Measurements from ENCODE around the gene GLG1.

GLG1 gene

GRCh38 chr16:74580833-74581232 lies 26.1 kb downstream of the GLG1 start:
- no peak for TF ChIP-seq POLR2AphosphoS5 (IDR thresholded peaks at IDR 0.05; ENCODE audit: low read depth, low read length)
- TF ChIP-seq TAF1 (IDR thresholded peaks at IDR 0.05; ENCODE audit: borderline replicate concordance, insufficient read depth, low read length): no peak
- TF ChIP-seq SIN3A (IDR thresholded peaks at IDR 0.05; ENCODE audit: borderline replicate concordance, insufficient read depth, low read length): no peak
- TF ChIP-seq FOXP2 (optimal IDR thresholded peaks at IDR 0.05; ENCODE audit: borderline replicate concordance, extremely low read depth, extremely low read length, insufficient read depth): no peak
- no peak for TF ChIP-seq REST (IDR thresholded peaks at IDR 0.05; ENCODE audit: insufficient read depth in 1 of 2, low read depth in 2 of 2, low read length in 2 of 2)

- TF ChIP-seq POLR2AphosphoS5 (IDR thresholded peaks at IDR 0.05; ENCODE audit: low read depth, low read length) (no peak), FOXP2 (optimal IDR thresholded peaks at IDR 0.05; ENCODE audit: borderline replicate concordance, extremely low read depth, extremely low read length, insufficient read depth) (no peak), REST (IDR thresholded peaks at IDR 0.05; ENCODE audit: insufficient read depth in 1 of 2, low read depth in 2 of 2, low read length in 2 of 2) (no peak), SIN3A (IDR thresholded peaks at IDR 0.05; ENCODE audit: borderline replicate concordance, insufficient read depth, low read length) (no peak), TAF1 (IDR thresholded peaks at IDR 0.05; ENCODE audit: borderline replicate concordance, insufficient read depth, low read length) (no peak)
Measured at GRCh38 chr16:74578838-74579237, 28.1 kb downstream of the GLG1 start.

- TF ChIP-seq SIN3A (IDR thresholded peaks at IDR 0.05; ENCODE audit: borderline replicate concordance, insufficient read depth, low read length) (no peak), FOXP2 (optimal IDR thresholded peaks at IDR 0.05; ENCODE audit: borderline replicate concordance, extremely low read depth, extremely low read length, insufficient read depth) (no peak), POLR2AphosphoS5 (IDR thresholded peaks at IDR 0.05; ENCODE audit: low read depth, low read length) (no peak), REST (IDR thresholded peaks at IDR 0.05; ENCODE audit: insufficient read depth in 1 of 2, low read depth in 2 of 2, low read length in 2 of 2) (no peak), TAF1 (IDR thresholded peaks at IDR 0.05; ENCODE audit: borderline replicate concordance, insufficient read depth, low read length) (no peak)
Measured at GRCh38 chr16:74578433-74578832, 28.5 kb downstream of the GLG1 start.

GRCh38 chr16:74577882-74578366 lies 29.0 kb downstream of the GLG1 start:
- TF ChIP-seq REST (IDR thresholded peaks at IDR 0.05; ENCODE audit: insufficient read depth in 1 of 2, low read depth in 2 of 2, low read length in 2 of 2) (no peak), POLR2AphosphoS5 (IDR thresholded peaks at IDR 0.05; ENCODE audit: low read depth, low read length) (no peak), FOXP2 (optimal IDR thresholded peaks at IDR 0.05; ENCODE audit: borderline replicate concordance, extremely low read depth, extremely low read length, insufficient read depth) (no peak), TAF1 (IDR thresholded peaks at IDR 0.05; ENCODE audit: borderline replicate concordance, insufficient read depth, low read length) (no peak), SIN3A (IDR thresholded peaks at IDR 0.05; ENCODE audit: borderline replicate concordance, insufficient read depth, low read length) (no peak)

Data from PFSK-1 (cell line).